ENCODE measurements around the gene TIMM44. TPM values are rescaled to one million over a fixed set of nuclear protein-coding genes. Genes with fewer than 3 reads are reported as not detected.

TIMM44 gene
- total and polyA plus RNA-seq, 2 donors (not counting 3 experiments of a cell fraction or from before 2014, with no cell fraction given) = 61.5 to 64.3 TPM

DNA sequence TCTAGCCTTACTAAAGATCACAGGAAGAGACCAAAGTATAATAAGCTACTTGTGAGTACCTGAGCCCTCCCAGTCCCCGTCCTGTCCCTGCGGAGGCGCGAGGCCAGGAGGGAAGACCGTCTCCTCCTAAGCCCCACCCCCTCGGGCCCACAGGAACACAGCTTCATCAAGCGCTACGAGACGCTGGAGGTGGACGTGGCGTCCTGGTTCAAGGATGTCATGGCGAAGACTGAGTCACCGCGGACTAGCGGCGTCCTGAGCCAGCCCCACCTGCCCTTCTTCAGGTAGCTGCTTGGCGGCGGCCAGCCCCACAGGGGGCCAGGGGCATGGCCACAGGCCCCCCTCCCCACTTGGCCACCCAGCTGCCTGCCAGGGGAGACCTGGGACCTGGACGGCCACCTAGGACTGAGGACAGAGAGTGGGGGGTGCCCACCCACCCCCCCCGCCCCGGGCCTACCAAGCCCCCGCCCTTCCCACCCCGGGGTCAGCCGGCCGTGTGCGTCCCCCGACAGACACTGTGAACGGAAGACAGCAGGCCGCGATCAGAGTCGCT lies 31.2 kb downstream of the TIMM44 start:
- POLR2A ChIA-PET = interaction anchor here (0.9 kb wide), 2 partner anchors 8 to 9 kb away, joined by 3 to 5 read pairs; partner anchors contain the start of genes MAP2K7 and SNAPC2
- CTCF ChIA-PET = interaction anchor here (0.8 to 1.3 kb wide), 2 partner anchors 8 to 43 kb away, joined by 3 to 7 read pairs; partner anchors contain the start of gene SNAPC2

More for the DNA sequence above, 31.2 kb downstream of the TIMM44 start:
- H3K36me3 ChIP-seq (ENCODE audit: control insufficient read depth in 2 of 2, extremely low read depth in 1 of 2, insufficient read depth in 2 of 2, low read length in 2 of 2) = peaks cover 0 to 23% of the 10 kb centered on the region in 2 experiments
- no peak overlapping the region for H3K27ac ChIP-seq (ENCODE audit: insufficient read depth, low read depth, low read length)
- H3K9ac ChIP-seq (replicated peaks; ENCODE audit: extremely low read depth, insufficient read depth, low read length) = no peak overlapping the region
- H2AFZ ChIP-seq (ENCODE audit: low read depth, low read length) = no peak overlapping the region
- no peak for TF ChIP-seq FOS (IDR thresholded peaks at IDR 0.05; ENCODE audit: borderline replicate concordance, insufficient read depth, low read length)
- no peak for TF ChIP-seq POLR2A (IDR thresholded peaks at IDR 0.05; ENCODE audit: low read depth, low read length)
- no peak for TF ChIP-seq GATA2 (IDR thresholded peaks at IDR 0.05; ENCODE audit: insufficient read depth, insufficient read length, low read depth, low read length)
- no peak for TF ChIP-seq POLR2AphosphoS5 (IDR thresholded peaks at IDR 0.05; ENCODE audit: insufficient read depth, low read depth, low read length)
- no peak for TF ChIP-seq EZH2 (IDR thresholded peaks at IDR 0.05; ENCODE audit: borderline replicate concordance, low read depth, low read length, severe bottlenecking)
- no peak for TF ChIP-seq JUN (IDR thresholded peaks at IDR 0.05; ENCODE audit: borderline replicate concordance, insufficient read depth, insufficient read length, low read depth)
- TF ChIP-seq CTCF (IDR thresholded peaks at IDR 0.05; ENCODE audit: extremely low read depth in 1 of 2, insufficient read depth in 1 of 2, low read depth in 1 of 2, low read length in 2 of 2) = no peak
- TF ChIP-seq MAX (IDR thresholded peaks at IDR 0.05; ENCODE audit: insufficient read depth, insufficient read length) = no peak
- TF ChIP-seq MYC (IDR thresholded peaks at IDR 0.05; ENCODE audit: low read depth, low read length) = no peak
- FAIRE-seq (no peak), DNase-seq (ENCODE audit: low read depth, low spot score) (no peak)
- H3K9me1 ChIP-seq (replicated peaks; ENCODE audit: control insufficient read depth, extremely low read depth, insufficient read depth, low read length) = no peaks in the 10 kb centered on the region
- no peaks in the 10 kb centered on the region for H3K9me3 ChIP-seq (replicated peaks; ENCODE audit: control insufficient read depth, insufficient read depth, low read length)
- BruUV-seq (replicated peaks) = no TSS peak
- no peaks in the 10 kb centered on the region for H4K20me1 ChIP-seq (replicated peaks; ENCODE audit: control insufficient read depth, extremely low read depth, insufficient read depth, low read length)
- H3K27me3 ChIP-seq (ENCODE audit: control insufficient read depth in 2 of 2, insufficient read depth in 2 of 2, low read length in 2 of 2) = peaks cover 12 to 17% of the 10 kb centered on the region in 2 experiments
- intact Hi-C loops (cut with micrococcal nuclease) (no loop called here), dilution Hi-C loops (cut with MboI; ENCODE audit: extremely low pct_ligation_motif_present, low sequenced_read_pairs) (no loop called here)
- no peak overlapping the region for H3K4me3 ChIP-seq (replicated peaks in 1 of 3; ENCODE audit: insufficient read depth in 1 of 3, low read depth in 1 of 3, low read length in 3 of 3)
- no peak overlapping the region for H3K4me2 ChIP-seq (ENCODE audit: insufficient read depth, low read length)
- peaks cover 3% of the 10 kb centered on the region for H3K79me2 ChIP-seq (ENCODE audit: control insufficient read depth, insufficient read depth, low read length)
- H3K4me1 ChIP-seq (ENCODE audit: control insufficient read depth, extremely low read depth, insufficient read depth, low read length) = peaks cover 2% of the 10 kb centered on the region
